HG03575 (cell line): ENCODE results near the gene MAP2.
A peak's percentile ranks its signal among the peaks of the same experiment; 100 is the strongest.

ENCODE experiments used
- ATAC-seq: cut with Tn5 transposase; IDR thresholded peaks from one replicate; pipeline ENCODE4 v1.9.1; 2021; ENCODE audit not compliant: unreplicated experiment, insufficient number of reproducible peaks, low FRiP score; ENCODE audit errors: extremely low read depth

Gene MAP2, protein sequence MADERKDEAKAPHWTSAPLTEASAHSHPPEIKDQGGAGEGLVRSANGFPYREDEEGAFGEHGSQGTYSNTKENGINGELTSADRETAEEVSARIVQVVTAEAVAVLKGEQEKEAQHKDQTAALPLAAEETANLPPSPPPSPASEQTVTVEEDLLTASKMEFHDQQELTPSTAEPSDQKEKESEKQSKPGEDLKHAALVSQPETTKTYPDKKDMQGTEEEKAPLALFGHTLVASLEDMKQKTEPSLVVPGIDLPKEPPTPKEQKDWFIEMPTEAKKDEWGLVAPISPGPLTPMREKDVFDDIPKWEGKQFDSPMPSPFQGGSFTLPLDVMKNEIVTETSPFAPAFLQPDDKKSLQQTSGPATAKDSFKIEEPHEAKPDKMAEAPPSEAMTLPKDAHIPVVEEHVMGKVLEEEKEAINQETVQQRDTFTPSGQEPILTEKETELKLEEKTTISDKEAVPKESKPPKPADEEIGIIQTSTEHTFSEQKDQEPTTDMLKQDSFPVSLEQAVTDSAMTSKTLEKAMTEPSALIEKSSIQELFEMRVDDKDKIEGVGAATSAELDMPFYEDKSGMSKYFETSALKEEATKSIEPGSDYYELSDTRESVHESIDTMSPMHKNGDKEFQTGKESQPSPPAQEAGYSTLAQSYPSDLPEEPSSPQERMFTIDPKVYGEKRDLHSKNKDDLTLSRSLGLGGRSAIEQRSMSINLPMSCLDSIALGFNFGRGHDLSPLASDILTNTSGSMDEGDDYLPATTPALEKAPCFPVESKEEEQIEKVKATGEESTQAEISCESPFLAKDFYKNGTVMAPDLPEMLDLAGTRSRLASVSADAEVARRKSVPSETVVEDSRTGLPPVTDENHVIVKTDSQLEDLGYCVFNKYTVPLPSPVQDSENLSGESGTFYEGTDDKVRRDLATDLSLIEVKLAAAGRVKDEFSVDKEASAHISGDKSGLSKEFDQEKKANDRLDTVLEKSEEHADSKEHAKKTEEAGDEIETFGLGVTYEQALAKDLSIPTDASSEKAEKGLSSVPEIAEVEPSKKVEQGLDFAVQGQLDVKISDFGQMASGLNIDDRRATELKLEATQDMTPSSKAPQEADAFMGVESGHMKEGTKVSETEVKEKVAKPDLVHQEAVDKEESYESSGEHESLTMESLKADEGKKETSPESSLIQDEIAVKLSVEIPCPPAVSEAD (N-terminal part only)

DNA sequence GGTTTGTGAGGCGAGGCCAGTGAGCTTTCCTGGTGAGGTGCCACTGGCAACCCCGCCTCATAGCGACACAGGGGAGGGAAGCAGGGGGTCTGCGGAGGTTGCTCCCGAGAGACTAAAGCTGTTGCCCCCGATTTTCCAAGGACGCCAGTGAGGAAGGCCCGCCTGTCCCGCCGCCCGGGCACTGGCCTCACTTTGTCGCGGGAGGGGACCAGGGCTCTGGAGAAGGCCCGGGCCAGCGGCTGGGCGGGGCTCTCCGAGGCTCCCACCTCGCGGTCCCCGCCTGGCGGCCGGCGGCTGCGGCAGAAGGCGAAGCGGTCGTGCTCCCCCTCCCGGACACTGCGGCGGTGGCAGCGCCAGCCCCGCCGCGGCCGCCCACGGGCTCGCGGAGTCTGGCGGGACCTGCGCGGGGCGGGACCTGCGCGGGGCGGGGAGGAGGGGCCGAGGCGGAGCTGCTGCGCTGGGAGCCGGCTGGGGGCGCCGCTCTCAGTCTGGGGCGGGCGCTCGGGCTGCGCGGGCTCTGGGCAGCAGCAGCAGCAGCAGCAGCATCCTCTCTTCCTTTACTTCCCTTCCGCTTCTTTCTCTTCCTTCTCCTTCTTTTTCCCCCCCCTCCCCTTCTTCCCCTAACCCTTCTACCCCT lies at the start of gene MAP2:
Gene MAP2 (plus strand): TSS at position 486 of the 637 bp plus-strand sequence. CDS start 229,124 bp downstream, outside the sequence.
- peak; percentile 68 for ATAC-seq

DNA sequence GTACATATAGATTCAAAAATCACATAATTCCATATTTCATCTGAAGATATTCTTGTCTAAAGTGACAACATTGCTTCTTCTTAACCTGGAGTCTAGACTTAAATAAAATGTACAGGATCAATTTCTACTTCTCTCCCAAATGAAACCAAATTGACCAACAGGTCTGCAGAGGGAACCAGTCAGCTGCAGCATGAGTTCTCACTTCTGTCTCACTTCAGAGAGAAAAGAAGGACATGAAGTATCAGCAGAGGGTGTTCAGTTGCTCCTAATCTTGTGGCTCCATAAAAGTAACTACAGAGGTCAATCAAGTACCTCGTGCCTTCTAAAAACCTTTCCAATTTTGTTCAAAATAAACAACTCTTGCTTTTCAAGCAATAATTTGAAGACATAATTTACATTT lies 47.2 kb upstream of the MAP2 start:
- ATAC-seq: no peak

DNA sequence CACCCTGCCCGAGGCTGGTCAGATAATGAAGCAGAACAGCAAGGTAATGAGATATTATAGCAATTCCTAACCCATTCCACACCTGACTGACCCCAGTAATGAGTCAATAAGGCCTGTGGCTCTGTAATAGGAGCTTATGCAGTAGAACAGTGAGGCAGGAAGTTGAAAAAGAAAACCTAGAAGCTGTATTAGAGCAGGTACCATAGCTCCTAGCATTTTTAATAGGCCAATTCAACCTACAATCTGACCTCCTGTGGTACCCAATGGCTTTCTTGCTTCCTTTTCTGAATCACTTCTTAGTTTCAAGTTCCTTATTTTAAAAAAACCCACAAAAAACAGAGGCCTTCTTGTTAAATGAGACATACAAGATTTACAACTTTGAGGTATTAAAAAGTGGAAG lies 43.6 kb upstream of the MAP2 start:
- peak; percentile 99 for ATAC-seq

DNA sequence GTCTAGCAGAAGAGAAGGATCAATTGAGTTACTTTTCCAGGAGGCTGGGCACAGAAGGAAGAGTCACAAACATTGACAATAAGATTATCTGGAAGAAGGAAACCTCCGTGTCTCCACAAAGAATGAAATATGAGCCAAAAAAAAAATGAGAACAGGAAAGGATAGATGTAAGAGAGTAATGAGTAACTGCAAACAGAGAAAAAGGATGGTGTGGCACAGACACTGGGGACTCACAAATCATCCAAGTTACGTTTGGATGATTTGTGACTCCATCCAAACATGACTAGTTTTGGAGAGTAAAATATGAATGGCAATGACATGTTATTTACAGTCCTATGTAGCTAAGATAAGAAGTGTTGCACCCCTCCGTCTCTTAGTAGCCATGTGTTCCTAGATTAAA lies 42.8 kb upstream of the MAP2 start:
- no peak for ATAC-seq

DNA sequence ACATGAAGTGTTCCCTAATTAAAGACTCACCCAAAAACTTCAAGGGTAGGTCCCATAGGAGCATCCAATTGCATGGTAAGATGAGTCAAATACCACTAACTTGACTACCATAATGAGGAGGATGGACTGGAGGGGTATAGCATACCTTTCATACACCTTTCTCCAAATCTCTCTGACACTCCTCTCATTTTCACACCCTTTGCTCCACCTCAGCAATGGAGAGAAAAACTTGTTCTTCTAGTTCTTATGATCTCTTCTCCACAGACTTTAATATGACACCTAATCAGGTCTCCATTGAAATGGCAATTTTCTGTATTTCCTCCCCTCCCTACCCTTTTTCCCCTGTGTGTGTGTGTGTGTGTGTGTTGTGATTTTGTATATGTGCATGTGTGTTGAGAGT lies 41.1 kb upstream of the MAP2 start:
- no peak for ATAC-seq

DNA sequence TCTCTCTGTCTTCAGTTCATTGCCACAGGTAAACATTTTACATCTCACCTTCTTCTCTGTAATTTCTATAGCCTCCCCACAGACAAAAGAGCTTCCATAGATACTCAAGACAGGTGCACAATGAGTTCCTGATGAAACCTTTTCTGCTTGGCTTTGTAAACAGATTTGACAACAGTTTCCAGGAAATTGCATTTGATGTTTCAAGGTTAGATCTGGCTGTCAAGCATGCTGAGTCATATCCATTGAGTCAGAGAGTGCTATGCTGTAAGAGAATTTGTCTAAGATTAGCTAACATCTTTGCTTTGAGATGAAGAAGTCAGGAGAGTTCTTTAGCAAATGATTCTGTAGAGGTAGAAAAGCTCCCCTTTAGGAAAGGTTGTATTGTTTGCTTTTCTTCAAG lies 40.6 kb upstream of the MAP2 start:
- ATAC-seq: no peak

DNA sequence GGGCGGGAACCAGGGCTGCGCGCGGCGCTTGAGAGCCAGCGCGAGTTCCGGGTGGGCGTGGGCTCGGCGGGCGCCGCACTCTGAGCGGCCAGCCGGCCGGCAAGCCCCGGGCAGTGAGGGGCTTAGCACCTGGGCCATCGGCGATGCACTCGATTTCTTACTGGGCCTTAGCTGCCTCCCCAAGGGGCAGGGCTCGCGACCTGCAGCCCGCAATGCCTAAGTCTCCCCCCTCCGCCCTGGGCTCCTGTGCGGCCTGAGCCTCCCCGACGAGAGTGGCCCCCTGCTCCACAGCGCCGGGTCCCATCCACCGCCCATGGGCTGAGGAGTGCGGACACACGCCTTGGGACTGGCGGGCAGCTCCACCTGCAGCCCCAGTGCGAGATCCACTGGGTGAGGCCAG lies 36.5 kb upstream of the MAP2 start:
- ATAC-seq: no peak

DNA sequence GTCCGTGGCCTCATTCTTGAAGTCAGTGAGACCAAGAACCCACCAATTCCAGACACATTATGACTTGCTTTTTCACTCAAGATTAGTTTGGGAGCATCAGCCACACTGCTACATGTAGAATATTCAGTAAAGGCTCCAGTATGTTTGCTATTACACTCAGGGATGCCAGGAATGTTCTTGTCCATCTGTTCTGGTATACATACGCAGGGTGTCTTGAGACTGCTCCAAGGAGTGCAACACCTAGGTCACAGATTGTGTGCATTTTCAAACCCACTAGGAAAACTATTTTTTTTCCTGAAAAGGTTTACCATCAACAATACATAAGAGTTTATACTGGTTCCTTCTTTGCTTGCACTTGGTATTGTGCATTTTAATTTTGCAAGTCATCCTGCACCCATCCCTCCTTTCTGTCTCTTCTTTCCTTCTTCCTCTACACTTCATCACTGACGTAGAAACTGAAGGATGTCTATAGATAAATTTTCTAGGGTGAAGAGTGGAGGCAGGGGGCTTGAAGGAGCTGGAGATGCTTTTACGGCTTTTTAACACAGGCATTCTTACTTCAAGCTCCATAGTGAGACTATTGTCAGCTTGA lies 35.3 kb upstream of the MAP2 start:
- ATAC-seq: no peak

DNA sequence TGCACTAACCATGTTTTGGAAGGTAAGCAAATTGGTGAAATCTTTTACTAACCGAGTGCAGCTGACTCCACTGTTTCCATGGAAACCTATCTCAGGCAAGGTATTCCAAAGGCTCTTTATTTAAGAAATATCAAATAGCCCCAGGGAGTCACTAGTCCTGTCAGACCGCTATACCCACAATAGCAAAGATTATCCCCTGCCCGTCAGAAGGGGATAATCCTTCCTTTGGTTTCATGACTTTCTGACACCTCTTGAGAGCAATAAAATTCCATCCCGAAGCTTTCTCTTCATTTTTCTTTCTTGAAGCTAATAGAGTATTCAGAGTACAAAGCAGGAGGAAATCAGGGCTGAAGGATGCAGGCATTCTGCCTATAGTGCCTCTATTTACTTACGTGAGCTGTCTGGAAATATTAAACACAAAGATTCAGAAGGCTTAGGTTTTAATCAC lies 34.7 kb upstream of the MAP2 start:
- ATAC-seq: no peak

DNA sequence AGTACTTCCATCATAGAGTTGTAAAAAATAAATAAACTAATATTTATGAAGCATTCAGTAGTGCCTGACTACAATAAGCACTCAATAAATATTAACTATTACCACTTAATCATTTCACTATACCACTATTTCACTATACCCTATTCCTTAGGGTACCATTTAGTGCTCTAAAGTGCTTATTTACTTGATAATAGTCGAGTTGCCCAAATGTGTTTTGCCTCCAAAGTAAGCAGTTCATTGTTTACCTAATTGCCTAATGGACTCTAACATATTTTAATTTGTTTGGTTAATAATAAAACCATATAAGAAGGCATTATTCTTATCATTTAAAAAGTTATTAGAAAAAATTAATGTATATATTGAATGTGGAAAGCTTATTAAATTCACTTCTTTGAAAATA lies 33.0 kb upstream of the MAP2 start:
- no peak for ATAC-seq

DNA sequence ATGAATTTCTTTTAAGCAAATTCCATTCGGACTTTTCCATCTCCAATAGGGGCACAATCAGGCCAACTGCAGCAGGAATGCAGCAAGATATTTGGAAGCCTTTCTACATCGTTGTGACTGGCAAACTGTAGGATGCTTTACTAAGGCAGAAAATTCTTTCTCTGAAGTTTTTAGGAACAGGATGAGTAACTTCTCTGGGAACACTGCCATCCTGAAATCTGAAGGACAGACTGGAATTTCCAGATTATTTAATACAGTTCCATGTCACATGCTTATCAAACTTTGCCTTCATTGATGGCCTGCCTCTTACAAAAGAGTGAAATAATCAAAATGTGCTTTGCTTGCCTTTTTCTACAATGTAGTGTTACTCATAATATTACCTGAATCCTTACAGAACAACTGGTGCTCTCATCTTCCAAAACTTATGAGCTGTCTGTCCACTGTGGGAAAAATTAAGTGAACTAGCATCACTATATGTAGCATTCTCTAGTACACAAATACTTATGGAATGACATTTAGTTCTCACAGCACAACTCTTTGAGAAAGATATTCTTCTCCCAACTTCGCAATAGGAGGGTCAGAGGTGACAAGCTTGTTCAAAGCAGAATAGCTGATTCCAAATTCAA lies 32.0 kb upstream of the MAP2 start:
- no peak for ATAC-seq

DNA sequence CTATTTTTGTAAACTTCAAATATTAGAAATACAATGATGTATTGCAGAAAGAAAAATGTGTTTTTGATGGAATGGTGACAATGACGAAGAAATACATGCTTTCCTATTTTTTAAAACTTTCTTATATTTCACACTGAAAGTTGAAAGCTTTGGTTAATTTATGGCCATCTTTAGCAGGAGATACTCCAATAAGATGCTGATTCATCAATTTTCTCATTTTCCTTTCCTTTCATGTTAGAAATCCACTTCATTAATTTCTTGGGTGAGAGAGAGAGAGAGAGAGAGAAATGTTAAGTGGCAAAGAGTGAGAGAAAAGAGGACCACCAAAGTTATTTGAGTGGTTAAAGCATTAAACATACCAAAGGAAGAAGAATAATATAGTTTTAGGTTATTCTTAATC lies 28.6 kb upstream of the MAP2 start:
- ATAC-seq: no peak

DNA sequence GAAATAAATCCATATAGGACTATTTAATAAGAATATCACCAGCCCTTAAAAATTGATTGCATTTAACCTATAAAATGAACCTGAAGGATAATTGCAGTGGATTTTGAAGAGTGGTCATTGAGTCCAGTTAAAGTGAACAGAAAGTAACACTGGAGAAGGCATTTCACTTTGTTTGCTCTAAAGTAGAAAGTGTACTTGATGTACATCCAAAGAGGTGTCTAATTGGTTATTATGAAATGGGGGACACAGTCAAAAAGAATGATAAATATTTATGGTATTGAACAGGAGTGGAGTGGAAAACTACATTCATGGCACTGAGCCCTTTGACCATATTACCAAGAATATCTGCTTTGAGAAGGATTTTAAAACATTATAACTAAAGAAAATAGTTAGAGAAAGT lies 28.2 kb upstream of the MAP2 start:
- no peak for ATAC-seq

DNA sequence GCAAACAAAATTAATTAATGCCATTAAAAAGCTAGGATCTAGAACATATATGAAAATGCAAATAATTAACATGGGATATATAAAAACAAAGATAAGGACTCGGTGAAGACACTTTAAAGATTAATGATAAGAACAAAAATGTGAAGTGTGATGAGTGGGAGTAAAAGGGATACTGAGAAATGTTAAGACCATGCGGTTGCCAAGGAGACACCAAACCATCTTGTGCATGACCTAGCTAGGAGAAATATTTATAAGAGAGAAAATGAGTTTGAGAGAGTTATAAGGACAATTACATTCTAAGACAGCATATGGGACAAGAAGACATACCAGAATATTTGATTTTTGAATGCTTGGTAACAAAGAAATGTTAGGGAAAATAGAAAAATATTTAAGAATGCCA lies 25.4 kb upstream of the MAP2 start:
- ATAC-seq: no peak

DNA sequence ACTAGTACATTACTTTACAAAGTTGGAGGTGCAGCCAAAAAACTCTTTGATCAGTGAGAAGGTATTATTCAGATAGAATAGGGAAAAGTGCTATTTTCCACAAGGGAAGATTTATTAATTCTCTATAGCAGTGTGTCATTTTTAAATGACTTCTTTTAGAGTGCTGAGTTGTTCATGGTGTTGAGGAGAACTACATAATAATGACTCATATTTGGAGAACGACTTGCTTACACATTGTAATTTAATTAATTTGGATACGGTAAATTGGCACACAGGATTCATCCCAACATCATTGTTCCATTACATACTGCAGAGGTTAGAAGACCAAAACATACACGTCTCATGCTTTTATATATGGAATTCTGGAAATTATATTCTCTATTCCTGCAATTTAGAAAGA lies 22.1 kb upstream of the MAP2 start:
- ATAC-seq: no peak

DNA sequence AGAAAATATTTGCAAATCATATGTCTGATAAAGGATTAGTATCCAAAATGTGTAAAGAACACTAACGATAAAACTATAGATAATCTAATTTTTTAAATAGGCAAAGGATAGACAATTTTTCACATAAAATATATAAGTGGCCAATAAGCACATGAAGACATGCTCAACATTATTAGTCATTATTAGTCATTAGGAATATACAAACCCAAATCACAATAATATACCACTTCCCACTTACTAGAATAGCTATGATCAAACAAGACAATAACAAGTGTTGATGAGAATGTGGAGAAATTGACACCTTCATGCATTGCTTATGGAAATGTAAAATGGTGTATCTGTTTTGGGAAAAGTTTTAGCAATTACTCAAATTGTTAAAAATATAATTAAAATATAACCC lies 12.6 kb upstream of the MAP2 start:
- no peak for ATAC-seq

DNA sequence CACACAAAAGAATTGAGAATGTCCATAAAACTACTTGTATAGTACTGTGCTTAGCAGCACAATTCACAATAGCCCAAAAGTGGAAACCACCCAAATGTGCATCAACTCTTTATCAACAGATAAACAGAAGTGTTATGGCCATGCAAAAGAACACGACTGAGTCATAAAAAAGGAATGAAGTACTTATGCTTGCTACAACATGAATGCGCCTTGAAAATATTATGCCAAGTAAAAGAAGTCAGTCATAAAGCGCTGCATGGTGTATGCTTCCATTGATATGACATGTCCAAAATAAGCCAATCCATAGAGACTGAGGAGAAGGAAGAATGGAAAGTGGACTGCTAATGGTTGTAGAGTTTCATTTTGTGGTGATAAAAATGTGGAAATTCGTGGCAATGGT lies 12.1 kb upstream of the MAP2 start:
- ATAC-seq: no peak

DNA sequence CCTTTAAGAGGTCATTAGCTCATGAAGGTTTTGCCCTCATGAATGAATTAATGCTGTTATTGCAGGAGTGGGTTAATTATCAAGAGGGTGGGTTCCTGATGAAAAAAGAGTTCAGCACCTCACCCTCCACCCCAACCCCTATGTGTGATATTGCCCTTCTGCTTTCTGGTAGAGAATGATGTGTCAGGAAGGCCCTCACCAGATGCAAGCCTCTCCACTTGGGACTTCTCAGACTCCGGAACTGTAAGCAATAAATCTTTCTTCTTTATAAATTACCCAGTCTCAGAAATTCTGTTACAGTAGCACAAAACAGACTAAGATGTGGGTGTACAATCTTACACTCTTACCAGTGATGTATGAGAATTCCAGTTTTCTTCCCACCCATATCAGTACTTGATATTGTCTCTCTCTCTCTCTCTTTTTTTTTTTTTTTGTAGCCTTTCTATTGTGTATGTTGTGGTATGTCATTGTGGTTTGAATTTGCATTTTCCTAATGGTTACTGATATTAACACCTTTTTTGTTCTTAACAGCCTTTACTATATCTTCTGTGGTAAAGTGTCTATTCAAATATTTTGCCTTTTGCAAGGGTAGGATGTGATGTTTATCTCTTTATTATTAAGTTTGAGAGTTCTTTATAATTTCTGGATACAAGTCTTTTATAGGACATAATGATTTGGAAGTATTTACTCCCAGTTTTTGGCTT lies 10.4 kb upstream of the MAP2 start:
- no peak for ATAC-seq
